Ishikawa (cell line): ENCODE data around the gene TM4SF1.

Experiments used
- CEBPB ChIP-seq: IDR thresholded peaks from 2 replicates; pipeline ENCODE4 v1.6.1; 2012
- CREB1 ChIP-seq: IDR thresholded peaks from 2 replicates; pipeline ENCODE4 v1.6.1; 2012; ENCODE audit warnings: low read depth
- EGR1 ChIP-seq: IDR thresholded peaks from 2 replicates; pipeline ENCODE4 v1.6.1; 2012
- EP300 ChIP-seq: IDR thresholded peaks from 2 replicates; pipeline ENCODE4 v1.6.1; 2012; ENCODE audit warnings: borderline replicate concordance
- FOXM1 ChIP-seq: IDR thresholded peaks from 2 replicates; pipeline ENCODE4 v1.6.1; 2012; ENCODE audit warnings: low read depth, borderline replicate concordance
- MAX ChIP-seq: IDR thresholded peaks from 2 replicates; pipeline ENCODE4 v1.6.1; 2012
- NFIC ChIP-seq: IDR thresholded peaks from 2 replicates; pipeline ENCODE4 v1.6.1; 2012
- RAD21 ChIP-seq: IDR thresholded peaks from 2 replicates; pipeline ENCODE4 v1.6.1; 2012; ENCODE audit warnings: low read depth
- REST ChIP-seq: IDR thresholded peaks from 2 replicates; pipeline ENCODE4 v1.6.1; 2012; ENCODE audit warnings: low read depth, mild to moderate bottlenecking
- TAF1 ChIP-seq: IDR thresholded peaks from 2 replicates; pipeline ENCODE4 v1.6.1; 2012; ENCODE audit warnings: low read depth, mild to moderate bottlenecking
- TCF12 ChIP-seq: IDR thresholded peaks from 2 replicates; pipeline ENCODE4 v1.6.1; 2012; ENCODE audit warnings: low read depth
- TEAD4 ChIP-seq: IDR thresholded peaks from 2 replicates; pipeline ENCODE4 v1.6.1; 2012
- USF1 ChIP-seq: IDR thresholded peaks from 2 replicates; pipeline ENCODE4 v1.6.1; 2012
- YY1 ChIP-seq: IDR thresholded peaks from 2 replicates; pipeline ENCODE4 v1.6.1; 2012; ENCODE audit warnings: low read depth
- ZBTB7A ChIP-seq: IDR thresholded peaks from 2 replicates; pipeline ENCODE4 v1.6.1; 2012; ENCODE audit warnings: low read depth

TM4SF1 gene

GRCh38 chr3:149390772-149391212, 13.3 kb upstream of the TM4SF1 start:
- TF ChIP-seq MAX (no peak), NFIC (no peak), USF1 (no peak), EP300 (no peak), FOXM1 (no peak), CREB1 (no peak), TEAD4 (no peak), TAF1 (no peak), RAD21 (no peak), REST (no peak), CEBPB (no peak)

GRCh38 chr3:149390294-149390693, 12.8 kb upstream of the TM4SF1 start:
- TF ChIP-seq TAF1 = no peak
- TF ChIP-seq EGR1 = no peak
- no peak for TF ChIP-seq MAX
- TF ChIP-seq ZBTB7A = no peak

GRCh38 chr3:149388531-149389417, 11.3 kb upstream of the TM4SF1 start:
- TF ChIP-seq EGR1 = no peak
- no peak for TF ChIP-seq EP300
- no peak for TF ChIP-seq CEBPB
- no peak for TF ChIP-seq TEAD4
- TF ChIP-seq CREB1 = no peak
- TF ChIP-seq USF1 = no peak
- TF ChIP-seq ZBTB7A = no peak
- TF ChIP-seq TCF12 = no peak
- TF ChIP-seq FOXM1 = no peak
- no peak for TF ChIP-seq YY1

GRCh38 chr3:149388001-149388440, 10.6 kb upstream of the TM4SF1 start:
- TF ChIP-seq TCF12 (no peak), REST (no peak), ZBTB7A (no peak), CREB1 (no peak), MAX (no peak), TEAD4 (no peak), EGR1 (no peak), EP300 (no peak), NFIC (no peak), YY1 (no peak)

GRCh38 chr3:149386299-149386606, 8.8 kb upstream of the TM4SF1 start:
- TF ChIP-seq USF1 (no peak), NFIC (no peak), EGR1 (no peak), TEAD4 (no peak), REST (no peak)
